IMR-90 (cell line): Measurements from ENCODE around the gene SLC4A7.

ENCODE experiments used
- CHD1 ChIP-seq: IDR thresholded peaks from 2 replicates; pipeline ENCODE4 v1.6.1; 2012; ENCODE audit warnings: low read depth, low read length, improper control_type of control experiment
- POLR2A ChIP-seq: IDR thresholded peaks from 2 replicates; pipeline ENCODE4 v1.6.1; 2012; ENCODE audit warnings: mild to moderate bottlenecking, low read depth, low read length
- RAD21 ChIP-seq: IDR thresholded peaks from 2 replicates; pipeline ENCODE4 v1.6.1; 2012; ENCODE audit warnings: low read length, improper control_type of control experiment
- RCOR1 ChIP-seq: IDR thresholded peaks from 2 replicates; pipeline ENCODE4 v1.6.1; 2012; ENCODE audit warnings: mild to moderate bottlenecking, low read length, improper control_type of control experiment; ENCODE audit not compliant: insufficient replicate concordance
- RFX5 ChIP-seq: IDR thresholded peaks from 2 replicates; pipeline ENCODE4 v1.8.0; 2012; ENCODE audit warnings: low read depth, mild to moderate bottlenecking, low read length, moderate library complexity
- SMC3 ChIP-seq: fragments of 150-350 bp; IDR thresholded peaks from 2 replicates; pipeline ENCODE4 v1.6.1; 2016; ENCODE audit warnings: low read depth, mild to moderate bottlenecking, antibody characterized with exemption, low read length, moderate library complexity
- TF ChIP-seq, protein P1 (sequence below): conservative IDR thresholded peaks from 2 replicates; pipeline ENCODE4 v1.5.1; 2012; ENCODE audit warnings: mild to moderate bottlenecking, low read depth, low read length, improper control_type of control experiment
- TF ChIP-seq, protein P2 (sequence below): fragments of 150-350 bp; IDR thresholded peaks from 2 replicates; pipeline ENCODE4 v1.6.1; 2016; ENCODE audit warnings: low read depth, mild to moderate bottlenecking, low read length, moderate library complexity, borderline replicate concordance
- TF ChIP-seq, protein P3 (sequence below): fragments of 150-350 bp; IDR thresholded peaks from 2 replicates; pipeline ENCODE4 v1.6.1; 2017; ENCODE audit warnings: mild to moderate bottlenecking, antibody characterized with exemption, low read length, low read depth

DNA sequence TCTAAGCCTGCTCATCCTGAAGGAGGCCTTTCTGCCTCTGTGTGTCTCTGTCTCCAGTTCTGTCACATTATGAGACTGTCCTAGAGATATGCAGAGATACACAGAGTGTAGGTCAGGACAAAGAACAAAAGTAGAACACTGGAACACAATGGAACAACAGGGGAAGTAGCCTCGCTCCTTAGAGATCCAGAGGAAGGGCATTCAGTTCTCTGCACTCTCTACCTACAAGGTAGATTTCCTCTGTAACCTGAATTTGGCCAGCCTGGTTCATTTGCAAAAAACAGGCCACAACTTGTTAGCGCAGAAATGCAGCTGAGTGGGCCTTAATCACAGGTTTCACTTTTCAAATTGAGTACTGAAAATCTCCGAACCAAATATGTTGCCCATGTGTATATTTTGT, 134.4 kb downstream of the SLC4A7 start:
- TF ChIP-seq, protein P1, sequence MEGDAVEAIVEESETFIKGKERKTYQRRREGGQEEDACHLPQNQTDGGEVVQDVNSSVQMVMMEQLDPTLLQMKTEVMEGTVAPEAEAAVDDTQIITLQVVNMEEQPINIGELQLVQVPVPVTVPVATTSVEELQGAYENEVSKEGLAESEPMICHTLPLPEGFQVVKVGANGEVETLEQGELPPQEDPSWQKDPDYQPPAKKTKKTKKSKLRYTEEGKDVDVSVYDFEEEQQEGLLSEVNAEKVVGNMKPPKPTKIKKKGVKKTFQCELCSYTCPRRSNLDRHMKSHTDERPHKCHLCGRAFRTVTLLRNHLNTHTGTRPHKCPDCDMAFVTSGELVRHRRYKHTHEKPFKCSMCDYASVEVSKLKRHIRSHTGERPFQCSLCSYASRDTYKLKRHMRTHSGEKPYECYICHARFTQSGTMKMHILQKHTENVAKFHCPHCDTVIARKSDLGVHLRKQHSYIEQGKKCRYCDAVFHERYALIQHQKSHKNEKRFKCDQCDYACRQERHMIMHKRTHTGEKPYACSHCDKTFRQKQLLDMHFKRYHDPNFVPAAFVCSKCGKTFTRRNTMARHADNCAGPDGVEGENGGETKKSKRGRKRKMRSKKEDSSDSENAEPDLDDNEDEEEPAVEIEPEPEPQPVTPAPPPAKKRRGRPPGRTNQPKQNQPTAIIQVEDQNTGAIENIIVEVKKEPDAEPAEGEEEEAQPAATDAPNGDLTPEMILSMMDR = no peak
- TF ChIP-seq POLR2A (no peak), RFX5 (no peak), RAD21 (no peak), RCOR1 (no peak), SMC3 (no peak), CHD1 (no peak)
- TF ChIP-seq, protein P2, sequence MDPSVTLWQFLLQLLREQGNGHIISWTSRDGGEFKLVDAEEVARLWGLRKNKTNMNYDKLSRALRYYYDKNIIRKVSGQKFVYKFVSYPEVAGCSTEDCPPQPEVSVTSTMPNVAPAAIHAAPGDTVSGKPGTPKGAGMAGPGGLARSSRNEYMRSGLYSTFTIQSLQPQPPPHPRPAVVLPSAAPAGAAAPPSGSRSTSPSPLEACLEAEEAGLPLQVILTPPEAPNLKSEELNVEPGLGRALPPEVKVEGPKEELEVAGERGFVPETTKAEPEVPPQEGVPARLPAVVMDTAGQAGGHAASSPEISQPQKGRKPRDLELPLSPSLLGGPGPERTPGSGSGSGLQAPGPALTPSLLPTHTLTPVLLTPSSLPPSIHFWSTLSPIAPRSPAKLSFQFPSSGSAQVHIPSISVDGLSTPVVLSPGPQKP = no peak
- TF ChIP-seq, protein P3, sequence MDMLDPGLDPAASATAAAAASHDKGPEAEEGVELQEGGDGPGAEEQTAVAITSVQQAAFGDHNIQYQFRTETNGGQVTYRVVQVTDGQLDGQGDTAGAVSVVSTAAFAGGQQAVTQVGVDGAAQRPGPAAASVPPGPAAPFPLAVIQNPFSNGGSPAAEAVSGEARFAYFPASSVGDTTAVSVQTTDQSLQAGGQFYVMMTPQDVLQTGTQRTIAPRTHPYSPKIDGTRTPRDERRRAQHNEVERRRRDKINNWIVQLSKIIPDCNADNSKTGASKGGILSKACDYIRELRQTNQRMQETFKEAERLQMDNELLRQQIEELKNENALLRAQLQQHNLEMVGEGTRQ = no peak
